ENCODE results near the gene DISC1. TPM values are rescaled to one million over a fixed set of nuclear protein-coding genes. Genes with fewer than 3 reads are reported as not detected.
A peak's percentile ranks its signal among the peaks of the same experiment; 100 is the strongest.

The DISC1 gene
- total RNA-seq, 3 donors from 2014 or later = 12.1 to 18.9 (median 12.4) TPM

DNA sequence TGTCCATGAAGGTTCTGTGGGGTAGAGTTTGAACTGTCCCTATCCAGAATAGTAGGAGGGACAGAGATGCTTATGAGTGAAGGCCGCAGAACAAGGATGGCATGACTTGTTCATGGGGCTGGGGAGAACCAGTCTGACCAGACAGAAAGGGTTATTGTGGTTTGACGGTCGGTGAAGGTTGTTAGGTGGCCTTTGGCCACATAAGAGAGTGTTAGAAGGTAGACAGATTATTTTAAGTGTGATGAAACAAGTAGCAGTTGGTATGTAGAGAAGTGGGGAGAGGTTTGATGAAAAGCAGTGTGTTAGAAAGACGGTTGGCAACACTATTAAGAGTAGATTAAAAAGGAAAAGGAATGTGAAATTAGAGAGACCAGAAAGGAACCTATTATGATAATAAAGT is 355.1 kb downstream of the DISC1 start:
- H3K36me3 ChIP-seq = no peaks in the 10 kb centered on the region
- no peak for DNase-seq (ENCODE audit: low spot score in 2 of 2)
- H3K4me3 ChIP-seq = no peak overlapping the region
- H3K4me1 ChIP-seq = no peaks in the 10 kb centered on the region
- TF ChIP-seq POLR2AphosphoS5 (IDR thresholded peaks at IDR 0.05) = no peak
- TF ChIP-seq CTCF (IDR thresholded peaks at IDR 0.05) = no peak
- TF ChIP-seq POLR2A (IDR thresholded peaks at IDR 0.05) = no peak
- no peaks in the 10 kb centered on the region for H3K27me3 ChIP-seq
- intact Hi-C loops (cut with DNase I; ENCODE audit: low total_unique reads) = no loop called here
- no peaks in the 10 kb centered on the region for H3K9me3 ChIP-seq
- no peak overlapping the region for H3K27ac ChIP-seq

- Histone ChIP-seq H3K4me1 (peaks cover 0 to 3% of the 10 kb centered on the region in 2 donors), H3K27me3 (no peaks in the 10 kb centered on the region), H3K4me3 (no peak overlapping the region), H3K9me3 (no peaks in the 10 kb centered on the region), H3K27ac (peak overlapping the region in 1 of 2 donors; percentile 43), H3K36me3 (no peaks in the 10 kb centered on the region)
- intact Hi-C loops (cut with DNase I; ENCODE audit: low total_unique reads) = no loop called here
- DNase-seq (ENCODE audit: low spot score in 2 of 2) = no peak
- no peak for TF ChIP-seq POLR2A (IDR thresholded peaks at IDR 0.05)
- no peak for TF ChIP-seq POLR2AphosphoS5 (IDR thresholded peaks at IDR 0.05)
- TF ChIP-seq CTCF (IDR thresholded peaks at IDR 0.05) = no peak
These were observed 356.4 kb downstream of the DISC1 start for GRCh38 chr1:231982871-231983587.

DNA sequence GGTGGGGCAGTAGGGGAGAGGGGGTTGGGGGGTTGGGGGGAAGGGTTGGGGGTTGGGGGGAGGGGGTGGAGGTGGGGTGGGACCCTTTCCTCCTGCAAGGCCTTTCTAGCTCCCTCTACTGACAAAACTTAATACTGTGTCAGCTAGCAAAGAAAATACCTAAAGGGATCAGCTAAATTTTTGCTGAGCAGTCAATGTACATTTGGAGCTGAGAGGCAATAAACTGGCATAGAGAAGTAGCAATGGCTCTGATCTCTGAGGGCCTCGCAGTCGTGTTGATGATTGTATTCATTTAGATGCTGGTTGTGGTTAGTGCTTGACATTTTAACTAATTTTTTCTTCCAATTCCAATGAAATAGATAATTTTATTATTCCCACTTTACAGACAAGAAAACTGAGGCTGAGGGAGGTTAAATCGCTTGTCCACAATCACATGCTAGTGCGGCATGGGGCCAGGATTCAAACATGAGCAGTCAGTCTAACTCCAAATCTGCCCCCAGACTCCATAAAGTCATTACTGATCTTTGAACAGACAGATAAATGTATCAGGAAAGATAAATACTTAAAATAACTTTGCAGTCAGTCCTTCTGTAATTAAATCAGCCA is 357.1 kb downstream of the DISC1 start:
- Histone ChIP-seq H3K9me3 (no peaks in the 10 kb centered on the region), H3K27me3 (no peaks in the 10 kb centered on the region), H3K36me3 (no peaks in the 10 kb centered on the region), H3K4me3 (no peak overlapping the region), H3K4me1 (peaks cover 0 to 3% of the 10 kb centered on the region in 2 donors), H3K27ac (no peak overlapping the region)
- DNase-seq (ENCODE audit: low spot score in 2 of 2) = no peak
- intact Hi-C loops (cut with DNase I; ENCODE audit: low total_unique reads) = no loop called here
- TF ChIP-seq POLR2A (IDR thresholded peaks at IDR 0.05) = no peak
- TF ChIP-seq POLR2AphosphoS5 (IDR thresholded peaks at IDR 0.05) = no peak
- no peak for TF ChIP-seq CTCF (IDR thresholded peaks at IDR 0.05)

DNA sequence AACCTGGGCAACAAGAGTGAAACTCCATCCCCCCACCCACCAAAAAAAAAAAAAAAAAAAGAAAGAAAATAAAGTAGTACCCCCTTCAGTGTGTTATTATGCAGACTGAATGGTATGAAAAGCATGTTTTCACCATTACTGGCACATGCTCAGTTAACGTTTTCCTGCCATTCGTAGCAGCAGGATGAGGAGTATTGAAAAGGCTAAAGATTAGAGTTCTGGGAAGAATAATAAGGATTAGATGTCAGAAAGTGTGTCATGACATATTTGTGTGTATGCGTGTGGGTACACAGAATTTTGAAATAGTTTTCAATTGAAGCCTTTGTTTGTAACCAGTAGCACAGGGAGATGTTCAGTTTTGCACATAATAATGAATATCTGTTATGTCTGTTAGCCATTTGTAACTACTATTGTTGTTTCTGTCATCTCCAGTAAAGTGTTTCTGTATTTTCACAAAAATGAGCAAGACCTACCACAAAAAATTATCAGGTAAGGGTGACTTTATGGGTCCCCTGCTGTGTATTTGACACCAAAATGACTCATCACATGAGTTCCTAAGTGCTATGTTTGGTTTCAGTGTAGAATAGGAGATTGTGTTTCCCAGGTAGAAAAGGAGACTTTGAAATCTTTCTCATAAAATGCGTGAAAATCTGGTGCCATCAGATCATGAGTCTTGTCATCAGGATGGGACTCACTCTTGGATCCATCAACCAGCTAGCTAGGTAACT is 358.9 kb downstream of the DISC1 start:
- Histone ChIP-seq H3K27ac (peak overlapping the region; percentile 77 to 86), H3K4me1 (peaks cover 0 to 3% of the 10 kb centered on the region in 2 donors), H3K36me3 (no peaks in the 10 kb centered on the region), H3K4me3 (no peak overlapping the region), H3K27me3 (no peaks in the 10 kb centered on the region), H3K9me3 (no peaks in the 10 kb centered on the region)
- intact Hi-C loops (cut with DNase I; ENCODE audit: low total_unique reads) = no loop called here
- no peak for DNase-seq (ENCODE audit: low spot score in 2 of 2)
- TF ChIP-seq CTCF (IDR thresholded peaks at IDR 0.05) = no peak
- no peak for TF ChIP-seq POLR2A (IDR thresholded peaks at IDR 0.05)
- TF ChIP-seq POLR2AphosphoS5 (IDR thresholded peaks at IDR 0.05) = no peak
